Sigmoid colon (tissue), 4 donors: ENCODE data around the gene AFAP1.

ENCODE experiments used
- EP300 ChIP-seq, 4 donors: sonication (generic); formaldehyde crosslinking; IDR thresholded peaks; one replicate each; pipeline ENCODE4 v1.6.1; 2017; ENCODE audit warnings: antibody characterized with exemption in 4 of 4
- POLR2A ChIP-seq, 2 donors: fragments of 450-650 bp; IDR thresholded peaks; one replicate each; pipeline ENCODE4 v1.6.1; 2016; ENCODE audit warnings: antibody characterized with exemption in 2 of 2, mild to moderate bottlenecking in 2 of 2, moderate library complexity in 2 of 2
- TF ChIP-seq, protein P1 (sequence below), 4 experiments: fragments of 450-650 bp in 3 of 4; fragments of 200-600 bp in 1 of 4; IDR thresholded peaks; one replicate each; pipeline ENCODE4 v1.5.1; 2016 to 2019; ENCODE audit warnings: antibody characterized with exemption in 4 of 4, mild to moderate bottlenecking in 3 of 4, moderate library complexity in 2 of 4

DNA sequence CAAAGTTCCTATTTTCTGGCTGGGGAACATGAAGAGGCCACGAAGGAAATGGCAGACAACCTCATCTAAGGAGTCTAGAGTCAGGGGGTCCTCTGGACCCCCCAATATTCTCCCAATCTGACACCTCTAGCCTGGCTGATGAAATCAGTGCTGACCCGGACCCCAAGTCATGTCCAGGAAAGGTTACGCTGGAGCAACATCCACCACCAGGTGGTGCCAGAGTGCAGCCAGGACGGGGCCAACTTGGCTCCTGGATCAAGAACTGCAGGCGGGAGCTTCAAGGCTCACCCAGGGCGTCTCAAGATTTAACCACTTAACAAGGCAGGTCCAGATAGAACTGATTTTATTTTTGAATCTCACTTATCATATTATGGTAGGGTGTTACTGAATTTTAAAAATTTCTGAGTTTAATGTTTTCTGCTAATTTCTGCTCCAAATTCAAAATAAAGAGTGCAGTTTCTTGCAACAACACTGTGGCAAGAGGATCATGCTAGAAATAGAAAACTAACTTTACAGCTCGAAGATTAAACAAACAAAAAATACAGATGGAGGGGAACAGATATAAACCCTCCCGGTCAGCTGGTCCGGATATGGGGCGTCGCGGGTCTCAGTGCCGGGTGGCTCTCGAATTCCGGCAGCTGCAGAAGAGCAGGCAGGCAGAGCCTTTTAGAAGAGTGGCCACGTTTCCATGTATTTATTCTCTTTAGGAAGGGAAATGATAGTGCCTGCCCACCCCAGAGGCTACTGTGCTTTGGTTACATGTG, 135.5 kb downstream of the AFAP1 start:
- TF ChIP-seq, protein P1, sequence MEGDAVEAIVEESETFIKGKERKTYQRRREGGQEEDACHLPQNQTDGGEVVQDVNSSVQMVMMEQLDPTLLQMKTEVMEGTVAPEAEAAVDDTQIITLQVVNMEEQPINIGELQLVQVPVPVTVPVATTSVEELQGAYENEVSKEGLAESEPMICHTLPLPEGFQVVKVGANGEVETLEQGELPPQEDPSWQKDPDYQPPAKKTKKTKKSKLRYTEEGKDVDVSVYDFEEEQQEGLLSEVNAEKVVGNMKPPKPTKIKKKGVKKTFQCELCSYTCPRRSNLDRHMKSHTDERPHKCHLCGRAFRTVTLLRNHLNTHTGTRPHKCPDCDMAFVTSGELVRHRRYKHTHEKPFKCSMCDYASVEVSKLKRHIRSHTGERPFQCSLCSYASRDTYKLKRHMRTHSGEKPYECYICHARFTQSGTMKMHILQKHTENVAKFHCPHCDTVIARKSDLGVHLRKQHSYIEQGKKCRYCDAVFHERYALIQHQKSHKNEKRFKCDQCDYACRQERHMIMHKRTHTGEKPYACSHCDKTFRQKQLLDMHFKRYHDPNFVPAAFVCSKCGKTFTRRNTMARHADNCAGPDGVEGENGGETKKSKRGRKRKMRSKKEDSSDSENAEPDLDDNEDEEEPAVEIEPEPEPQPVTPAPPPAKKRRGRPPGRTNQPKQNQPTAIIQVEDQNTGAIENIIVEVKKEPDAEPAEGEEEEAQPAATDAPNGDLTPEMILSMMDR (IDR thresholded peaks at IDR 0.05) = peak; percentile 89 to 99 (median 95)
- TF ChIP-seq POLR2A (IDR thresholded peaks at IDR 0.05) (no peak), EP300 (IDR thresholded peaks at IDR 0.05) (no peak)
